K562 (cell line): ENCODE data around the gene PABPC1L. TPM values are rescaled to one million over a fixed set of nuclear protein-coding genes. Genes with fewer than 3 reads are reported as not detected.
A peak's percentile ranks its signal among the peaks of the same experiment; 100 is the strongest.

Experiments used
- CEBPB ChIP-seq: fragments of 450-650 bp; IDR thresholded peaks from 2 replicates; pipeline ENCODE4 v1.6.1; 2016; ENCODE audit warnings: missing genetic modification characterization, missing compliant biosample characterization
- ILF3 ChIP-seq: fragments of 450-650 bp; IDR thresholded peaks from 2 replicates; pipeline ENCODE4 v1.6.1; 2018; ENCODE audit warnings: antibody characterized with exemption, mild to moderate bottlenecking, moderate library complexity, borderline replicate concordance
- PBX2 ChIP-seq, 2 experiments: IDR thresholded peaks in 1 of 2; conservative IDR thresholded peaks in 1 of 2; 2 replicates each; pipeline ENCODE4 v1.6.1; 2016; ENCODE audit warnings: low read depth in 2 of 2, mild to moderate bottlenecking in 1 of 2, missing compliant biosample characterization in 1 of 2, missing genetic modification characterization in 1 of 2, moderate library complexity in 1 of 2
- SMARCA4 ChIP-seq: fragments of 450-650 bp; IDR thresholded peaks from 2 replicates; pipeline ENCODE4 v1.6.1; 2016
- SMC3 ChIP-seq: conservative IDR thresholded peaks from 2 replicates; pipeline ENCODE4 v1.6.1; 2011; ENCODE audit warnings: low read depth, low read length, improper control_type of control experiment; ENCODE audit not compliant: insufficient read depth
- TAF15 ChIP-seq: fragments of 200-400 bp; formaldehyde crosslinking; IDR thresholded peaks from 2 replicates; pipeline ENCODE4 v1.6.1; 2017; ENCODE audit warnings: mild to moderate bottlenecking, low read depth, low read length, moderate library complexity
- ZBTB2 ChIP-seq: fragments of 450-650 bp; IDR thresholded peaks from 2 replicates; pipeline ENCODE4 v1.6.1; 2016; ENCODE audit warnings: antibody characterized with exemption
- ZBTB33 ChIP-seq: sonication (generic); formaldehyde crosslinking; IDR thresholded peaks from 2 replicates; pipeline ENCODE4 v1.8.1; 2023; ENCODE audit warnings: mild to moderate bottlenecking, missing genetic modification reagents
- ZHX1 ChIP-seq: fragments of 150-350 bp; conservative IDR thresholded peaks from 2 replicates; pipeline ENCODE4 v1.6.1; 2014; ENCODE audit warnings: low read length
- ZKSCAN1 ChIP-seq: fragments of 150-350 bp; IDR thresholded peaks from 2 replicates; pipeline ENCODE4 v1.6.1; 2016; ENCODE audit warnings: low read depth, low read length
- ZMIZ1 ChIP-seq, 2 experiments: fragments of 150-350 bp in 1 of 2; IDR thresholded peaks; 2 replicates each; pipeline ENCODE4 v1.6.1; 2012 to 2016; ENCODE audit warnings: low read depth in 2 of 2, low read length in 2 of 2, mild to moderate bottlenecking in 1 of 2, moderate library complexity in 1 of 2
- ZNF445 ChIP-seq: fragments of 250-450 bp; sonication (Bioruptor Pico); IDR thresholded peaks from 2 replicates; pipeline ENCODE4 v1.4.0; 2020; ENCODE audit warnings: low read depth, mild to moderate bottlenecking, moderate library complexity
- polyA plus RNA-seq, 8 experiments: library from polyadenylated mRNA; depleted of rRNA in 4 of 8; stranded (reverse) in 5 of 8; unstranded in 3 of 8; fragments of >200 nt; fragmentation: Nextera tagmentation in 2 of 8; fragmentation: Illumina TruSeq in 1 of 8; extraction: Ambion mirVana in 2 of 8; extraction: Trizol in 1 of 8; gene quantifications; 2 replicates each; pipeline versions ENCODE4 v1.2.1 to v1.2.3, GENCODE V29; 2011 to 2014; ENCODE audit warnings: inconsistent platforms in 1 of 8, missing spikeins in 1 of 8
- total RNA-seq, 7 experiments: library from RNA; depleted of rRNA in 6 of 7; stranded (reverse); fragments of >200 nt in 6 of 7; fragmentation: Illumina TruSeq in 2 of 7; extraction: Trizol in 2 of 7; gene quantifications; 2 replicates each; pipeline versions ENCODE4 v1.2.1 to v1.2.3, GENCODE V29; 2011 to 2021; ENCODE audit warnings: low replicate concordance in 1 of 7

The PABPC1L gene
- total and polyA plus RNA-seq, 9 of the 15 experiments (the other 6 are each of a cell fraction or from before 2014, with no cell fraction given) = 6.0 to 90.3 (median 15.8) TPM

- peak; percentile 65 for TF ChIP-seq ZBTB33 (CRISPR knock-in tag)
- no peak for TF ChIP-seq TAF15
- no peak for TF ChIP-seq PBX2 (CRISPR knock-in tag; IDR thresholded peaks at IDR 0.05; ENCODE audit: low read depth)
- no peak for TF ChIP-seq PBX2 (tag; conservative IDR thresholded peaks at IDR 0.05; ENCODE audit: low read depth)
- TF ChIP-seq ZKSCAN1 = no peak
- no peak for TF ChIP-seq ILF3
- no peak for TF ChIP-seq ZHX1
- TF ChIP-seq CEBPB (tag) = no peak
- peak; percentile 76; the same call in 1 of the 2 replicates for TF ChIP-seq ZBTB2
- TF ChIP-seq ZNF445 (CRISPR knock-in tag) = no peak
- peak in 1 of 2 experiments; percentile 17; a peak in 1 of 4 replicates for TF ChIP-seq ZMIZ1 (IDR thresholded peaks at IDR 0.05; ENCODE audit: low read depth in 2 of 2, low read length in 2 of 2)
- TF ChIP-seq SMARCA4 = peak; percentile 65
- no peak for TF ChIP-seq SMC3
These were observed 50.4 kb downstream of the PABPC1L start, which contains the start of gene TOMM34 (continued) for GRCh38 chr20:44960103-44960852.
